HUES6 (cell line): Measurements from ENCODE around the gene PRM2.

ENCODE experiments used
- H3K27ac ChIP-seq: 2 replicates; pipeline ENCODE4 v1.7.0; 2013; ENCODE audit warnings: low read depth, mild to moderate bottlenecking, low read length, inconsistent platforms
- H3K27me3 ChIP-seq: 2 replicates; pipeline ENCODE4 v1.6.1; 2013; ENCODE audit warnings: low read length; ENCODE audit not compliant: control insufficient read depth, insufficient read depth
- H3K36me3 ChIP-seq: 2 replicates; pipeline ENCODE4 v1.6.1; 2013; ENCODE audit warnings: low read length; ENCODE audit not compliant: control insufficient read depth, insufficient read depth
- H3K4me1 ChIP-seq: 2 replicates; pipeline ENCODE4 v1.6.1; 2013; ENCODE audit warnings: low read length; ENCODE audit not compliant: control insufficient read depth, insufficient read depth
- H3K4me3 ChIP-seq: 2 replicates; pipeline ENCODE4 v1.5.1; 2013; ENCODE audit warnings: low read depth, low read length
- H3K9ac ChIP-seq: one replicate; pipeline ENCODE4 v1.6.1; 2013; ENCODE audit warnings: mild to moderate bottlenecking, low read length
- H3K9me3 ChIP-seq: 2 replicates; pipeline ENCODE4 v1.6.1; 2013; ENCODE audit warnings: low read depth, low read length; ENCODE audit not compliant: control insufficient read depth, insufficient read depth

The PRM2 gene

GRCh38 chr16:11250786-11251524 is 25.3 kb downstream of the PRM2 start:
- H3K4me1 ChIP-seq, result peaks cover 15% of the 10 kb centered on the region
- H3K27ac ChIP-seq, result no peak overlapping the region
- H3K27me3 ChIP-seq, result no peaks in the 10 kb centered on the region
- peaks cover 22% of the 10 kb centered on the region for H3K36me3 ChIP-seq
- H3K9ac ChIP-seq, result no peak overlapping the region
- no peaks in the 10 kb centered on the region for H3K9me3 ChIP-seq
- H3K4me3 ChIP-seq, result no peak overlapping the region

DNA sequence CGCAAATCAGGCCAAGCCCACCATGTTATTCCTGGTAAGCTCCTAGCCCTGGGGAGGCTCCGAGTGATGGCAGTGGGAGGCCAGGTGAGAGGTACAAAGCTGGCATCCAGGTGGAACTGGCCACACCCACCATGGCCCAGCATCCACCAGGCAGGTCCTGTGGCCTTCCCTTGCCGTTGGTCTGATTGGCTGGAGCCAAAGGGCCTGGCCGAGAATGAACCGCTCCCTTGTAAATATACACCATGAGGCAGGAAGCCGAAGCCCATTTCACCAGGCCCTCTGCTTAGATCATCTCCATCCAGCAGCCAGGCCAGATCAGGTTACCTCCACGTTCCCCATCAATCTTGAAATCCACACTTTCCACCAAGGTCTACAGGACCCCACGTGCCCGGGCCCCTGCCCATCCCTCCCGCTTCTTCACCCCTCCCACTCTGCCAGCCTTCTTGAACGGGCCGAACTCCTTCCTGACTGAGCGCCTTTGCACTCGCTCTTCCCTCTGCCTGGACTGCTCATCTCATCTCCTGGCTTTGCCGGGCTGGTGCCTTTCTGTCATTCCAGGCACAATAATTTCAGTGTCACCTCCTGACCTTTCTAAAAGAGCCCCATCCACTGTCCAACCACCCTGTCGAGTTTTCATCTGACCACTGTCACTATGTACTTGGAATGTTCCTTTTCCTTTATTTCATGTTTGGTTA is 26.0 kb downstream of the PRM2 start:
- no peak overlapping the region for H3K9ac ChIP-seq
- H3K27ac ChIP-seq, result no peak overlapping the region

GRCh38 chr16:11249233-11250061 is 26.8 kb downstream of the PRM2 start:
- no peak overlapping the region for H3K27ac ChIP-seq
- H3K36me3 ChIP-seq, result peaks cover 17% of the 10 kb centered on the region
- peaks cover 15% of the 10 kb centered on the region for H3K4me1 ChIP-seq
- H3K9ac ChIP-seq, result no peak overlapping the region
- no peak overlapping the region for H3K4me3 ChIP-seq
- H3K27me3 ChIP-seq, result no peaks in the 10 kb centered on the region
- H3K9me3 ChIP-seq, result no peaks in the 10 kb centered on the region

More for the DNA sequence above, 26.0 kb downstream of the PRM2 start:
- H3K36me3 ChIP-seq, result peaks cover 22% of the 10 kb centered on the region
- H3K4me1 ChIP-seq, result peaks cover 15% of the 10 kb centered on the region
- no peaks in the 10 kb centered on the region for H3K27me3 ChIP-seq
- H3K4me3 ChIP-seq, result no peak overlapping the region
- no peaks in the 10 kb centered on the region for H3K9me3 ChIP-seq

GRCh38 chr16:11248133-11248532 is 28.1 kb downstream of the PRM2 start:
- peaks cover 4% of the 10 kb centered on the region; the same call in 1 of the 2 replicates for H3K4me1 ChIP-seq

DNA sequence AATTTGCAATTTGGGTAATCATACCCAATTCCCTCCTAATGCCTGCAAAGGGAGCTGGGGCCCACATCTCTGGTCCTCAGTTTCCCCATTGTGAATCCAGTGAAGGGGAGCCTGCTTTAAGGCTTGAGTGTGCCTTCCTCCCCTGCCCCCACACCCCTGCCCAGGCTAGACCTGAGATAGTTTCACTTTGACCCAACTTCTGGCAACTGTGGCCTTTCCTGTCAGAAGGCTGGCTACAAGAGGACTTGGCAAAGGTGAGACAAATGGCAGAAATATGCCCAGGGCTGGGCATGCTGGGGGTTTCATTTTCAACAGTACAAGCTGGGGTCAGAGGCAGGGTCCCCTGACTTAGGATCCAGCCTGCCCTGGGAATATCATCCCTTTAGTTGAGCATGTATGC is 30.3 kb downstream of the PRM2 start:
- Histone ChIP-seq H3K4me1 (peaks cover 4% of the 10 kb centered on the region; the same call in 1 of the 2 replicates), H3K4me3 (no peak overlapping the region), H3K9me3 (no peaks in the 10 kb centered on the region), H3K27ac (no peak overlapping the region), H3K27me3 (no peaks in the 10 kb centered on the region; the same call in 1 of the 2 replicates), H3K36me3 (no peaks in the 10 kb centered on the region), H3K9ac (no peak overlapping the region)

More at GRCh38 chr16:11248133-11248532, 28.1 kb downstream of the PRM2 start:
- H3K27me3 ChIP-seq, result no peaks in the 10 kb centered on the region; the same call in 1 of the 2 replicates
- H3K4me3 ChIP-seq, result no peak overlapping the region
- no peak overlapping the region for H3K27ac ChIP-seq
- peaks cover 5% of the 10 kb centered on the region; the same call in 1 of the 2 replicates for H3K36me3 ChIP-seq
- no peak overlapping the region for H3K9ac ChIP-seq
- H3K9me3 ChIP-seq, result no peaks in the 10 kb centered on the region

GRCh38 chr16:11245222-11245737 is 31.0 kb downstream of the PRM2 start:
- Histone ChIP-seq H3K9ac (no peak overlapping the region), H3K27me3 (no peaks in the 10 kb centered on the region; the same call in 1 of the 2 replicates), H3K4me3 (no peak overlapping the region), H3K9me3 (no peaks in the 10 kb centered on the region), H3K27ac (no peak overlapping the region), H3K36me3 (no peaks in the 10 kb centered on the region), H3K4me1 (peaks cover 4% of the 10 kb centered on the region; the same call in 1 of the 2 replicates)

- Histone ChIP-seq H3K27ac (no peak overlapping the region), H3K9me3 (0 out of 2 replicates have a peak, but pooled peaks cover 3% of the 10 kb centered on the region), H3K27me3 (no peaks in the 10 kb centered on the region; the same call in 1 of the 2 replicates), H3K4me3 (no peak overlapping the region), H3K36me3 (no peaks in the 10 kb centered on the region), H3K9ac (no peak overlapping the region), H3K4me1 (no peaks in the 10 kb centered on the region)
These were observed 33.6 kb downstream of the PRM2 start for GRCh38 chr16:11242658-11243057.

DNA sequence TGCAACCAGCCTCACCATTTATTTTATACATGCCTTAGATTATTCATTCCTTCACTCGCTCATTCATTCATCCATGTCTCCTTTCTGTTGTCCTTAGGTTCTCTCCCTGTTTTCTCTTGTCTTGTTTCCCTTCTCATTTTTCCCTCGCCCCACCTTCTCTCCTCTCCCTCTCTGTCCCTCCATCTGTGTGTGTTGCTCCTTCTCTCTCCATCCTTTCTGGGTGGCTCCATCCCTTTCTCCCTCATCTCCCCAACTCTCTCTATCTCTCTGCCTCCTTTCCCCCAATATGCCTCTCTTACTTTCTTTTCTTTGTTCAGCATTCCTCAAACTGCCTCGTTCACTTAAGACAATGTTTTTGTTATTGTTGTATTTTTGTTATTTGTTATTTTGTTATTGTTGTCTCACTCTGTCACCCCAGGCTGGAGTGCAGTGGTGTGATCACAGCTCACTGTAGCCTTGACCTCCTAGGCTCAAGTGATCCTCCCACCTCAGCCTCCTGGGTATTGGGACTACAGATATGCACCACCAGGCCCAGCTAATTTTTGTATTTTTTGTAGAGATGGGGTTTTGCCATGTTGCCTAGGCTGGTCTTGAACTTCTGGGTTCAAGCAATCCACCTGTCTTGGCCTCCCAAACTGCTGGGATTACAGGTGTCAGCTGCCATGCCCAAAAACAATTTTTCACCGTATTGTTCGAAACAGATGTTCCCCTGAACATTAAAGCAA is 34.6 kb downstream of the PRM2 start:
- Histone ChIP-seq H3K9ac (no peak overlapping the region), H3K27ac (no peak overlapping the region), H3K36me3 (no peaks in the 10 kb centered on the region), H3K4me3 (no peak overlapping the region), H3K4me1 (no peaks in the 10 kb centered on the region), H3K27me3 (no peaks in the 10 kb centered on the region; the same call in 1 of the 2 replicates), H3K9me3 (0 out of 2 replicates have a peak, but pooled peaks cover 3% of the 10 kb centered on the region)

DNA sequence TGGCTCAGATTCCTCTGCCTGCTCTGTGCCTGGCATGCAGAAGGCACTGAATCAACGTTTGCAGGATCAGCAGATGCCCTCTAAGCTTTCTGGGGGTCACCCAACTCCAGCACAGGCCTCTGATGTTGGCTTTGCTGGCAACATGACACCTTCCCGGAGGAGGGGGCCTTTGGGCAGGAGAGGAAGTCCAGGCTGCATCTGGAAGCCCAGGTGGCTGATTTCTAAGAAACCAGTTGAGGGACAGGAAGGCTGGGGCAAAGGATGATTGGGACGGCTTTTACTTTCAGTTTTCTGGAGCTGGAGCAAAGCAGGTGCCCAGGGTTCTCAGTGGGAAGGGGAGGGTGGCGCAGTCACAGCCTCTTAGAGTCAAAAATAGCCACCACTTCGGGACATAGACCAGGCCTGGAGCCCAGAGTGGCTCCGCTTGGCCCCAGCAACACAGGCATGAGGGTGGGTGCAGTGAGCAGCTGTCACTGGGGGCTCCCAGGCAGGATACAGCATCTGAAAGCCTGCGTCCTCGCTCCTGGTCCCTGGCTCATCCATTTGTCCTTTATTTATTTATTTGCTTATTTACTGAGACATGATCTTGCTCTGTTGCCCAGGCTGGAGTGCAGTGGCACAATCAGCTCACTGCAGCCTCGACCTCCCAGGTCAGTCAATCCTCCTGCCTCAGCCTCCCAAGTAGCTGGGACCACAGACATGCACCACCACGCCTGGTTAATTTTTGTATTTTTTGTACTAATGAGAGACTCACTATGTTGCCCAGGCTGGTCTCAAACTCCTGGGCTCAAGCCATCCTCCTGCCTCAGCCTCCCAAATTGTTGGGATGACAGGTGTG is 35.4 kb downstream of the PRM2 start:
- H3K9ac ChIP-seq, result no peak overlapping the region
- no peak overlapping the region for H3K4me3 ChIP-seq
- no peaks in the 10 kb centered on the region; the same call in 1 of the 2 replicates for H3K27me3 ChIP-seq
- no peak overlapping the region for H3K27ac ChIP-seq
- no peaks in the 10 kb centered on the region for H3K4me1 ChIP-seq
- H3K9me3 ChIP-seq, result 0 out of 2 replicates have a peak, but pooled peaks cover 3% of the 10 kb centered on the region
- H3K36me3 ChIP-seq, result no peaks in the 10 kb centered on the region
